Measurements from ENCODE around the gene SLC25A34. TPM values are rescaled to one million over a fixed set of nuclear protein-coding genes. Genes with fewer than 3 reads are reported as not detected.
A peak's percentile ranks its signal among the peaks of the same experiment; 100 is the strongest.

SLC25A34 gene
- total RNA-seq, 1 donor from 2014 or later = 0.73 TPM

- Histone ChIP-seq H2AFZ (ENCODE audit: low read depth, low read length) (no peak overlapping the region), H3K4me1 (ENCODE audit: insufficient read depth, low read length) (peaks cover 10% of the 10 kb centered on the region), H3K79me2 (ENCODE audit: insufficient read depth, low read length) (peaks cover 55% of the 10 kb centered on the region), H4K20me1 (ENCODE audit: insufficient read depth, low read length) (peaks cover 77% of the 10 kb centered on the region), H3K4me2 (ENCODE audit: low read length) (no peak overlapping the region), H3K36me3 (ENCODE audit: insufficient read depth, low read length) (peaks cover 50% of the 10 kb centered on the region), H3K27ac (ENCODE audit: low read depth, low read length) (no peak overlapping the region), H3K9ac (ENCODE audit: low read length) (no peak overlapping the region), H3K9me3 (ENCODE audit: insufficient read depth, low read depth, low read length) (no peaks in the 10 kb centered on the region), H3K4me3 (ENCODE audit: insufficient read depth, low read depth, low read length) (no peak overlapping the region), H3K27me3 (ENCODE audit: insufficient read depth, low read length) (no peaks in the 10 kb centered on the region)
- Mint-ChIP-seq H3K36me3 (ENCODE audit: low read depth, unreplicated experiment) (peaks cover 32% of the 10 kb centered on the region), H3K4me3 (ENCODE audit: unreplicated experiment) (no peak overlapping the region), H3K4me1 (ENCODE audit: low read depth, unreplicated experiment) (peaks cover 19% of the 10 kb centered on the region), H3K27me3 (ENCODE audit: low read depth, unreplicated experiment) (no peaks in the 10 kb centered on the region), H3K9me3 (ENCODE audit: unreplicated experiment) (no peaks in the 10 kb centered on the region), H3K27ac (ENCODE audit: unreplicated experiment) (no peak overlapping the region)
- DNase-seq (ENCODE audit: low read depth) (no peak), FAIRE-seq (no peak)
- TF ChIP-seq EZH2 (IDR thresholded peaks at IDR 0.05; ENCODE audit: insufficient read depth, low read length) (no peak), CTCF (IDR thresholded peaks at IDR 0.05; ENCODE audit: insufficient read depth, low read depth, low read length) (no peak)
Observed at GRCh38 chr1:15768388-15768787, 32.3 kb downstream of the SLC25A34 start.

GRCh38 chr1:15770313-15770962, 34.4 kb downstream of the SLC25A34 start:
- Mint-ChIP-seq H3K4me3 (ENCODE audit: unreplicated experiment) (no peak overlapping the region), H3K4me1 (ENCODE audit: low read depth, unreplicated experiment) (peaks cover 8% of the 10 kb centered on the region), H3K27ac (ENCODE audit: unreplicated experiment) (no peak overlapping the region), H3K9me3 (ENCODE audit: unreplicated experiment) (no peaks in the 10 kb centered on the region), H3K36me3 (ENCODE audit: low read depth, unreplicated experiment) (peaks cover 23% of the 10 kb centered on the region), H3K27me3 (ENCODE audit: low read depth, unreplicated experiment) (no peaks in the 10 kb centered on the region)
- Histone ChIP-seq H3K36me3 (ENCODE audit: insufficient read depth, low read length) (peaks cover 57% of the 10 kb centered on the region), H3K9me3 (ENCODE audit: insufficient read depth, low read depth, low read length) (no peaks in the 10 kb centered on the region), H3K27me3 (ENCODE audit: insufficient read depth, low read length) (no peaks in the 10 kb centered on the region), H3K4me3 (ENCODE audit: insufficient read depth, low read depth, low read length) (no peak overlapping the region), H4K20me1 (ENCODE audit: insufficient read depth, low read length) (peaks cover 72% of the 10 kb centered on the region), H3K4me1 (ENCODE audit: insufficient read depth, low read length) (peaks cover 9% of the 10 kb centered on the region), H3K79me2 (ENCODE audit: insufficient read depth, low read length) (peaks cover 41% of the 10 kb centered on the region), H3K27ac (ENCODE audit: low read depth, low read length) (no peak overlapping the region), H3K9ac (ENCODE audit: low read length) (no peak overlapping the region), H3K4me2 (ENCODE audit: low read length) (no peak overlapping the region), H2AFZ (ENCODE audit: low read depth, low read length) (no peak overlapping the region)
- no peak for FAIRE-seq
- no peak for DNase-seq (ENCODE audit: low read depth)
- TF ChIP-seq CTCF (IDR thresholded peaks at IDR 0.05; ENCODE audit: insufficient read depth, low read depth, low read length) (no peak), EZH2 (IDR thresholded peaks at IDR 0.05; ENCODE audit: insufficient read depth, low read length) (no peak)

- H3K27me3 ChIP-seq (ENCODE audit: insufficient read depth, low read length) = no peaks in the 10 kb centered on the region
- no peaks in the 10 kb centered on the region for H3K9me3 Mint-ChIP-seq (ENCODE audit: unreplicated experiment)
- H3K4me3 ChIP-seq (ENCODE audit: insufficient read depth, low read depth, low read length) = no peak overlapping the region
- H3K27ac Mint-ChIP-seq (ENCODE audit: unreplicated experiment) = peak overlapping the region; percentile 26
- no peak overlapping the region for H3K27ac ChIP-seq (ENCODE audit: low read depth, low read length)
- peaks cover 3% of the 10 kb centered on the region for H3K4me1 ChIP-seq (ENCODE audit: insufficient read depth, low read length)
- peaks cover 32% of the 10 kb centered on the region for H3K79me2 ChIP-seq (ENCODE audit: insufficient read depth, low read length)
- H2AFZ ChIP-seq (ENCODE audit: low read depth, low read length) = no peak overlapping the region
- peaks cover 20% of the 10 kb centered on the region for H3K36me3 Mint-ChIP-seq (ENCODE audit: low read depth, unreplicated experiment)
- H3K9ac ChIP-seq (ENCODE audit: low read length) = no peak overlapping the region
- no peaks in the 10 kb centered on the region for H3K27me3 Mint-ChIP-seq (ENCODE audit: low read depth, unreplicated experiment)
- H3K9me3 ChIP-seq (ENCODE audit: insufficient read depth, low read depth, low read length) = no peaks in the 10 kb centered on the region
- TF ChIP-seq CTCF (IDR thresholded peaks at IDR 0.05; ENCODE audit: insufficient read depth, low read depth, low read length) (no peak), EZH2 (IDR thresholded peaks at IDR 0.05; ENCODE audit: insufficient read depth, low read length) (no peak)
- FAIRE-seq (no peak), DNase-seq (ENCODE audit: low read depth) (no peak)
- H3K4me2 ChIP-seq (ENCODE audit: low read length) = no peak overlapping the region
- H3K4me3 Mint-ChIP-seq (ENCODE audit: unreplicated experiment) = no peak overlapping the region
- peaks cover 59% of the 10 kb centered on the region for H3K36me3 ChIP-seq (ENCODE audit: insufficient read depth, low read length)
- H3K4me1 Mint-ChIP-seq (ENCODE audit: low read depth, unreplicated experiment) = no peaks in the 10 kb centered on the region
- peaks cover 70% of the 10 kb centered on the region for H4K20me1 ChIP-seq (ENCODE audit: insufficient read depth, low read length)
Observed at GRCh38 chr1:15771836-15772515, 35.9 kb downstream of the SLC25A34 start.

Measured in astrocyte (in vitro differentiated cells and primary cell).